ENCODE measurements around the gene GSTM1.
"Not testable (repeated sequence)": the region's sequence is repeated elsewhere in the genome, so short reads cannot be mapped to it uniquely, and the experiment has no call there.

The GSTM1 gene

GRCh38 chr1:109659997-109660690 lies 27.5 kb upstream of the GSTM1 start:
- DNase-seq (ENCODE audit: low read depth): no peak

GRCh38 chr1:109660691-109661026 lies 27.0 kb upstream of the GSTM1 start:
- not testable (repeated sequence) for DNase-seq (ENCODE audit: low read depth); H3K4me3 ChIP-seq (ENCODE audit: low read depth, low read length)

More at GRCh38 chr1:109659997-109660690, 27.5 kb upstream of the GSTM1 start:
- no peak for TF ChIP-seq CTCF (IDR thresholded peaks at IDR 0.05; ENCODE audit: insufficient read depth, low read depth, low read length, missing control alignments)
- H3K4me3 ChIP-seq (ENCODE audit: low read depth, low read length): no peak overlapping the region

- DNase-seq (ENCODE audit: low read depth): no peak
- H3K4me3 ChIP-seq (ENCODE audit: low read depth, low read length): no peak overlapping the region
- TF ChIP-seq CTCF (IDR thresholded peaks at IDR 0.05; ENCODE audit: insufficient read depth, low read depth, low read length, missing control alignments): no peak
Measured at GRCh38 chr1:109661391-109661790, 26.2 kb upstream of the GSTM1 start.

- DNase-seq (ENCODE audit: low read depth): no peak
- TF ChIP-seq CTCF (IDR thresholded peaks at IDR 0.05; ENCODE audit: insufficient read depth, low read depth, low read length, missing control alignments): no peak
- H3K4me3 ChIP-seq (ENCODE audit: low read depth, low read length): no peak overlapping the region
Measured at GRCh38 chr1:109664671-109665070, 22.9 kb upstream of the GSTM1 start.

GRCh38 chr1:109667452-109668122 lies 20.0 kb upstream of the GSTM1 start, which contains the start of gene GSTM2:
TSS of gene GSTM2 (plus strand) at chr1:109668057. CDS start at chr1:109668116, 59 bp downstream.
- peak; percentile 43 for DNase-seq (ENCODE audit: low read depth)
- H3K4me3 ChIP-seq (ENCODE audit: low read depth, low read length): no peak within 1 kb of the TSS
- no peak for TF ChIP-seq CTCF (IDR thresholded peaks at IDR 0.05; ENCODE audit: insufficient read depth, low read depth, low read length, missing control alignments)

- no peak for DNase-seq (ENCODE audit: low read depth)
- no peak for TF ChIP-seq CTCF (IDR thresholded peaks at IDR 0.05; ENCODE audit: insufficient read depth, low read depth, low read length, missing control alignments)
- no peak overlapping the region for H3K4me3 ChIP-seq (ENCODE audit: low read depth, low read length)
Measured at GRCh38 chr1:109668123-109668775, 19.4 kb upstream of the GSTM1 start.

- H3K4me3 ChIP-seq (ENCODE audit: low read depth, low read length): no peak overlapping the region
- TF ChIP-seq CTCF (IDR thresholded peaks at IDR 0.05; ENCODE audit: insufficient read depth, low read depth, low read length, missing control alignments): no peak
- DNase-seq (ENCODE audit: low read depth): no peak
Measured at GRCh38 chr1:109669246-109669948, 18.2 kb upstream of the GSTM1 start.

- not testable (repeated sequence) for H3K4me3 ChIP-seq (ENCODE audit: low read depth, low read length); DNase-seq (ENCODE audit: low read depth)
Measured at GRCh38 chr1:109669949-109670302, 17.7 kb upstream of the GSTM1 start.
